B cell (primary cell): ENCODE measurements around the gene P2RY6.

Experiments used
- CTCF ChIP-seq: fragments of 200-600 bp; IDR thresholded peaks from one replicate; pipeline ENCODE4 v1.8.0; 2022; ENCODE audit warnings: antibody characterized with exemption, mild to moderate bottlenecking
- EZH2 ChIP-seq: IDR thresholded peaks from 2 replicates; pipeline ENCODE4 v1.6.1; 2012; ENCODE audit warnings: borderline replicate concordance, low read depth, mild to moderate bottlenecking, moderate library complexity, low read length; ENCODE audit not compliant: insufficient read depth, poor library complexity, severe bottlenecking

GRCh38 chr11:73236854-73237253, 35.3 kb upstream of the P2RY6 start:
- TF ChIP-seq CTCF, result peak; percentile 51
- TF ChIP-seq EZH2, result no peak
